ENCODE measurements around the gene ENTPD1. TPM values are rescaled to one million over a fixed set of nuclear protein-coding genes. Genes with fewer than 3 reads are reported as not detected.

The ENTPD1 gene
- total RNA-seq, 1 experiment from 2014 or later = 0.37 TPM

DNA sequence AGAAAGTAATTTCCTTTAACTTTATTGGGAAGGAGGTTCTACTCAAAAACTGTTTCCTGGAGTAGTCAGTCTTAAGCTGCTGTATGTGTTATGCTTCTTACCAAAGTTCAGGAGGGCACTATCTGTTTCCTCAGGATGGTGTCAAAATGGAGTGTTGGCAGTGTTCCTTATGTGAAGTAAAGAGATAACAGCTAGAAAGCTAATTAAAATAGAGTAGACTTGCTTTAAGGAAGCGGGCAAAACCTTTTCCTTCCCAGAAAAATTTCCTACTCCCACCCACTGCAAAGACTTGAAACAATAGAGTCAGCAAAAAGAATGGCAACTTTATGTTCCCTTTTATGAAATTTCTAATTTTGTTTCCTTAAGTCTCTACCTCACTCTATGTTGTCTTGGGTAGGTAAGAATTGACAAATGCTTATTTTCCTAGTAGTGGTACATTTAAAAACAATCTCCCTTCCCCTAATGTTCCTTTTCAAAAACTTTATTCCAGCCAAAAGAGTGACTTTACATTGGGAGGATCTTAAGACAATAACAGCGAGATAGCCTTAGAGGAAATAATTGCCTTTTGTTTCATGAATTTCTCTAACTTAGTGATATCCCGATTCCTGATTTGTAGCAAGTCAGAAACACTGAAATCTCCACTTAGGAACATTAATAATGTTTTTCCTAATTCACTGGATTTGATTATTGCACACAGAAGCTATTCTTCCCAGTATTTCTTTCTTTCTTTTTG is 26.5 kb upstream of the ENTPD1 start:
- Histone ChIP-seq H3K27ac (ENCODE audit: low read depth, low read length) (no peak overlapping the region), H3K36me3 (ENCODE audit: control insufficient read depth in 1 of 2, insufficient read depth in 2 of 2, low read length in 2 of 2) (no peaks in the 10 kb centered on the region), H3K9ac (ENCODE audit: low read length) (no peak overlapping the region), H3K4me1 (ENCODE audit: control insufficient read depth in 1 of 2, insufficient read depth in 2 of 2, low read length in 2 of 2) (no peaks in the 10 kb centered on the region), H3K79me2 (ENCODE audit: insufficient read depth, low read length) (no peaks in the 10 kb centered on the region), H2AFZ (ENCODE audit: low read depth, low read length, poor library complexity, severe bottlenecking) (no peak overlapping the region), H3K4me2 (ENCODE audit: low read length) (no peak overlapping the region), H3K4me3 (replicated peaks in 1 of 2; ENCODE audit: low read depth in 1 of 2, low read length in 2 of 2) (no peak overlapping the region), H3K9me2 (ENCODE audit: insufficient read depth) (0 out of 2 replicates have a peak, but pooled peaks cover 2% of the 10 kb centered on the region), H3K27me3 (ENCODE audit: insufficient read depth, low read length) (no peaks in the 10 kb centered on the region), H4K20me1 (ENCODE audit: insufficient read depth) (no peaks in the 10 kb centered on the region), H3K9me3 (ENCODE audit: control insufficient read depth in 1 of 2, insufficient read depth in 1 of 2, low read depth in 1 of 2, low read length in 2 of 2) (no peaks in the 10 kb centered on the region)
- BruUV-seq (replicated peaks) = no TSS peak
- intact Hi-C loops (cut with micrococcal nuclease) = no loop called here
- TF ChIP-seq CEBPB (IDR thresholded peaks at IDR 0.05; ENCODE audit: low read depth) (no peak), EGR1 (IDR thresholded peaks at IDR 0.05; ENCODE audit: low read depth) (no peak), ELF1 (IDR thresholded peaks at IDR 0.05; ENCODE audit: borderline replicate concordance, low read depth) (no peak), SIN3A (IDR thresholded peaks at IDR 0.05; ENCODE audit: low read depth) (no peak), CBX3 (IDR thresholded peaks at IDR 0.05; ENCODE audit: low read depth) (no peak), ZNF274 (IDR thresholded peaks at IDR 0.05; ENCODE audit: low read depth, low read length) (no peak), FOSL1 (IDR thresholded peaks at IDR 0.05; ENCODE audit: low read depth) (no peak), POLR2A (IDR thresholded peaks at IDR 0.05; ENCODE audit: borderline replicate concordance, extremely low read depth, insufficient read depth, insufficient read length) (no peak), JUND (IDR thresholded peaks at IDR 0.05) (no peak), RAD21 (IDR thresholded peaks at IDR 0.05; ENCODE audit: low read depth) (no peak), TCF7L2 (IDR thresholded peaks at IDR 0.05; ENCODE audit: borderline replicate concordance, extremely low read depth, insufficient read depth, insufficient read length) (no peak)
- TF ChIP-seq, protein P1, sequence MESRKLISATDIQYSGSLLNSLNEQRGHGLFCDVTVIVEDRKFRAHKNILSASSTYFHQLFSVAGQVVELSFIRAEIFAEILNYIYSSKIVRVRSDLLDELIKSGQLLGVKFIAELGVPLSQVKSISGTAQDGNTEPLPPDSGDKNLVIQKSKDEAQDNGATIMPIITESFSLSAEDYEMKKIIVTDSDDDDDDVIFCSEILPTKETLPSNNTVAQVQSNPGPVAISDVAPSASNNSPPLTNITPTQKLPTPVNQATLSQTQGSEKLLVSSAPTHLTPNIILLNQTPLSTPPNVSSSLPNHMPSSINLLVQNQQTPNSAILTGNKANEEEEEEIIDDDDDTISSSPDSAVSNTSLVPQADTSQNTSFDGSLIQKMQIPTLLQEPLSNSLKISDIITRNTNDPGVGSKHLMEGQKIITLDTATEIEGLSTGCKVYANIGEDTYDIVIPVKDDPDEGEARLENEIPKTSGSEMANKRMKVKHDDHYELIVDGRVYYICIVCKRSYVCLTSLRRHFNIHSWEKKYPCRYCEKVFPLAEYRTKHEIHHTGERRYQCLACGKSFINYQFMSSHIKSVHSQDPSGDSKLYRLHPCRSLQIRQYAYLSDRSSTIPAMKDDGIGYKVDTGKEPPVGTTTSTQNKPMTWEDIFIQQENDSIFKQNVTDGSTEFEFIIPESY (IDR thresholded peaks at IDR 0.05; ENCODE audit: extremely low read depth, insufficient replicate concordance, low read length) = no peak
- TF ChIP-seq, protein P2, sequence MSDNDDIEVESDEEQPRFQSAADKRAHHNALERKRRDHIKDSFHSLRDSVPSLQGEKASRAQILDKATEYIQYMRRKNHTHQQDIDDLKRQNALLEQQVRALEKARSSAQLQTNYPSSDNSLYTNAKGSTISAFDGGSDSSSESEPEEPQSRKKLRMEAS (IDR thresholded peaks at IDR 0.05) = no peak
- TF ChIP-seq, protein P3, sequence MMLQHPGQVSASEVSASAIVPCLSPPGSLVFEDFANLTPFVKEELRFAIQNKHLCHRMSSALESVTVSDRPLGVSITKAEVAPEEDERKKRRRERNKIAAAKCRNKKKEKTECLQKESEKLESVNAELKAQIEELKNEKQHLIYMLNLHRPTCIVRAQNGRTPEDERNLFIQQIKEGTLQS (IDR thresholded peaks at IDR 0.05) = no peak
- TF ChIP-seq, protein P4, sequence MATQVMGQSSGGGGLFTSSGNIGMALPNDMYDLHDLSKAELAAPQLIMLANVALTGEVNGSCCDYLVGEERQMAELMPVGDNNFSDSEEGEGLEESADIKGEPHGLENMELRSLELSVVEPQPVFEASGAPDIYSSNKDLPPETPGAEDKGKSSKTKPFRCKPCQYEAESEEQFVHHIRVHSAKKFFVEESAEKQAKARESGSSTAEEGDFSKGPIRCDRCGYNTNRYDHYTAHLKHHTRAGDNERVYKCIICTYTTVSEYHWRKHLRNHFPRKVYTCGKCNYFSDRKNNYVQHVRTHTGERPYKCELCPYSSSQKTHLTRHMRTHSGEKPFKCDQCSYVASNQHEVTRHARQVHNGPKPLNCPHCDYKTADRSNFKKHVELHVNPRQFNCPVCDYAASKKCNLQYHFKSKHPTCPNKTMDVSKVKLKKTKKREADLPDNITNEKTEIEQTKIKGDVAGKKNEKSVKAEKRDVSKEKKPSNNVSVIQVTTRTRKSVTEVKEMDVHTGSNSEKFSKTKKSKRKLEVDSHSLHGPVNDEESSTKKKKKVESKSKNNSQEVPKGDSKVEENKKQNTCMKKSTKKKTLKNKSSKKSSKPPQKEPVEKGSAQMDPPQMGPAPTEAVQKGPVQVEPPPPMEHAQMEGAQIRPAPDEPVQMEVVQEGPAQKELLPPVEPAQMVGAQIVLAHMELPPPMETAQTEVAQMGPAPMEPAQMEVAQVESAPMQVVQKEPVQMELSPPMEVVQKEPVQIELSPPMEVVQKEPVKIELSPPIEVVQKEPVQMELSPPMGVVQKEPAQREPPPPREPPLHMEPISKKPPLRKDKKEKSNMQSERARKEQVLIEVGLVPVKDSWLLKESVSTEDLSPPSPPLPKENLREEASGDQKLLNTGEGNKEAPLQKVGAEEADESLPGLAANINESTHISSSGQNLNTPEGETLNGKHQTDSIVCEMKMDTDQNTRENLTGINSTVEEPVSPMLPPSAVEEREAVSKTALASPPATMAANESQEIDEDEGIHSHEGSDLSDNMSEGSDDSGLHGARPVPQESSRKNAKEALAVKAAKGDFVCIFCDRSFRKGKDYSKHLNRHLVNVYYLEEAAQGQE (IDR thresholded peaks at IDR 0.05; ENCODE audit: low read depth) = no peak
- ChIA-PET RAD21 (ENCODE audit: low non-redundant PET in 1 of 2, low total read pairs in 2 of 2, uncharacterized antibody in 2 of 2, unreplicated experiment in 2 of 2) (no interaction called here), POLR2A (no interaction called here), CTCF (no interaction called here)
- ATAC-seq (no peak), DNase-seq (ENCODE audit: low read depth, low spot score) (no peak)
